CD4-positive, alpha-beta T cell treated with Interleukin-4 for 1 hour (primary cell): ENCODE results near the gene TBCD.

Experiments used
- DNase-seq, 2 donors: peaks; one replicate each; pipeline ENCODE4 v3.0.0-alpha.2; 2020 to 2022

TBCD gene

DNA sequence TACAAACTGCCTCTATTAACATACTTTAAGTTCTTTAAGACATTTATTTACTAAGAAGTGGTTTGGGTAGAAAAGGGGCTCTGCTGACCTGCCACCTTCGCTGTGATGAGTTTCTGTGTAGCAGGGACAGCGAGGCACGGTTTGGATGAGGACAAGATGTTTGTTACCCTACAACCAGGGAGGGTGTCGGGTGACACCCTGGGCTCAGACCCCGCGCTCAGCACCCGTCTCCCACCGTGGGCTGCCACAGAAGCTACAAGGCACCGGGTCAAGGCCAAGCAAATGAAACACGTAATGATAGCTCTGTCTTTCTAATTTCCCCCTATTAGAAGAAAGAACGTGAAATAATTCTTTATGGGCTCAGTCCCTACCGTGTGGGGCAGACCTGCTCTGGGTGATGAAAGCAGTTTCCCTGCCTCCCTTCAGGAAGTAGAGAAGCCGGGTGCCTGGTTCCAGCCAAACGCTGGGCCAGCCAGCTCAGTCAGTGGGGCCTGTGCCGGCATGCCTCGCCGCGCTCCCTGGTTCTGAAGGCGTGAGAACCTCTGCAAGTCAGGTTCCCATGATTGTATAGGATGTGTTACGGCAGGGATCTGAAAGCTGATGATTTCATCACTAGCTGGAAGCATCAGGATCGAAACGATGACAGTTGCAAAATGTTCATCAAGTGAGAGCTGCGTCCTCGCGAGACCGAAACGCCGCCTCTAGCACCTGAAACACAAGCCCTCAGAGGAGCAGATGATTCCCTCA, 84.1 kb downstream of the TBCD start:
- DNase-seq = no peak

DNA sequence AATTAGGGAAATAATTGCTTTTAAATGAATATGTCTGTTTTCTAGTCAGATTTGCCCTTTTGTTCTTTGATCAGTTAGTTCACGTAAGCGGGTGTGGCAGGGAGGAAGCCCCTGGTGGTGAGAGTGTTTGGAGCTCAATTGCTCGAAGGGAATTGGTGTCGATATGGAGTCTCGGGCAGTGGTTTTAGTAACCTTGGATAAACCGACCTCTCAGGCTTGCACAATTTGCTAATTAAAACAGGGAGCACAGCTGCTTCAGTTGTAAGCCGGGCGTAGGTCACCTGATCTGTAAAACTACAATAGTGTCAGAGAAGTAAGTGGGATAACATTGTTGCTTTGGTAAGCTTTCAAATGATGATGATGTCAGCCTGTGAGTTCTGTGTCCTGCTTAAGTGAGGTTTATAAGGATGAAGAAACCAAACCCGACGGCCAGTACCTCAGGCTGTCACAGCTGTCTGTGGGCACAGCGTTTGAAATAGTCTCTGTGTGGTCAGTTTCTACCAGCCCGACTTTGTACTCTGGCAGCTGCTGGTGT, 85.0 kb downstream of the TBCD start:
- no peak for DNase-seq

DNA sequence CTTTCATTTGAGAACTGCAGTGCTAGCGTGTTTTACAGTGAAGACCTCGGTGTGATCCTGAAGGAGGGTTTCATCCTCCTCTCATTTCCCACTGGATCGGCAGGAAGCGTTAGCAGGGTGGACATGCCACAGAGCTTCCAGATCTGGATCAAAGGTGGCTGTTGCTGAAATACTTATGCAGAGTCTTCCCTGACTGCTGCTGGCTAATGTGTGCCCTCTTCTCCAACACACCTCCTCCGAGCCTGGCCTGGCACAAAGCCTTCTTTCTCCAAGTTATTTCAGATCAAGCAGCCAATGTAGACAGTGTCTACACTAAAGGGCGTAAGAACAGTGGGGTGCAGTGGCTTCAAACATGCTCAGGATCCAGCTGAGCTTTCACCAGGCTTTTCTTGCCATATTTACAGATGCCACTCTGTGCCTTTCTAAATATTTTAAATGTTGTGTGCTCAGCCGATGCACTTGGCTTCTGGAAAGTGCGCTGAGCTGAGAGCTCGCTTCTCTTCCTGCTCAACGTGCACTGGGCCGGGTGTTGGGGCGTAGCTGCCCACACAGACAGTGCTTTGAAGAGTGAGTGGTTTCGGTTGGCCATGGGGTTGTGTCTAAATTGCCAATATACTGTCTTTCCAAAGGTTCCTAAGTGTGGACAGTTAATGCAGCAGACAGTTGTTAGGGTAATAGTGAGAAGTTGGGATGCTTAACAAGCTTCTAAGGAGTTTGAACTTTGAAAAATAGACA, 85.9 kb downstream of the TBCD start:
- no peak for DNase-seq

DNA sequence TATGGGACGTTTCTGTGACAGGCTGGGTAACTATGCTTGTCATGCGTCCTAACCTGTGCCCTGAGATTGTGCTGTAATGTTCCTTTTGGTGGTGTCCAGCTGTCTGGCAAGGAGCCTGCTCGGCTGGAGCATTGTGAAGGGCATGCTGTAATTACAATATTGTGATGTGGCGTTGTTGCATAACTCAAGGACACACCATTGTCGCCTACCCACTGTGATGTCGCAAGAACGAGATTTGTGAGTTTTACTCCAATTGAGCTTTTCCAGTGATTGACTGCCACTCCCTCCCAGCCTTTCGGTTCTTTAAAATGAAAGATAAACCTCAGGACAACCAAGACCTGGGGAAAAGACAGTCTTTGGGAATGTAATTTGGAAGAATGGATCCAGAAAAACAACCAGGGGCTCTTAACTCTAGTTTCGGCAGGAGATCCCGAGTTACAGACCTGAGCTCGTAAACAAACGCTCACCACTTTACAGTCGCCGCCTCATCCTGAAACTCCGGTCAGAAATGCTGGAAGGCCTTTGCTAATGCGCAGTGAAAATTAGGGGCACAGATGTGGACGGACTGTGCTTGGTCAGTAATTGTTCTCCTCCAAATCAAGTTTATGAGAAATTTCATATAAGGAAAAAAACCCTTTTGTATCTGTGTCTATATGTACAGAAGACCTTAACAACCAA, 86.7 kb downstream of the TBCD start:
- peak in 1 of 2 donors; percentile 46 for DNase-seq

DNA sequence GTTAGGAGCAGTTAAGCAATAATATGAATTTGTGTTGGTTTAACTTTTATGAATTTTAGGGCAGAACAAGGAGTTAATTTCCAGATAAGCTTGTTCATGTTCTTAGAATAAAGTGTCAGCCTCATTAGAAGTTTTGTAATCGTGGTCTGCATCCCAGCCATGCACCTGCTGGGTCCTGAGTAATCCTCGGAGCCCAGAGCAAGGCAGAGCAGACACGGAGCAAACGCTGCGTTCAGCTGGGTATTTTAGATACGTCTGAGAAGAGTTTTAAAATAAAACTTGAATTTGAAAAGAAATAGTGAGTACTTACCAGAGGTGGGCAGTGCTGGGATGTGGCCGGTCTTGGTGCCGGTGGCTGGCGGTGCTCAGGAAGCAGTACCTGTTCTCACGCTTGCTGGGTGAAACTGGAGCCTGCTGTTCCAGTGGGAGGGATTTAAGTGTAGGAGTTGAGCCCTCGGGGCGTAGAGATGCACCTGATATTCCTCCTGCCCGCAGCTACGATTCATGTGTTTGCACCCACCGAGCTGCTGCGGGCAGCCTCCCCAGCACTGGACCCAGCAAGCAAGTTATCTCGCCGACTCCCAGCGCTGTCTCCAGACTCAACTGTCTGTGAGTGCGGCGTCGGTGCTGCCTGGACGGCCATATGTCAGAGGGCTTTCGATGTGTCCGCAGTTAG, 87.9 kb downstream of the TBCD start, which contains the start of gene ZNF750:
Gene ZNF750 (minus strand): TSS at position 406 of the 676 bp plus-strand sequence. CDS start 7,568 bp downstream, outside the sequence.
- DNase-seq = no peak

DNA sequence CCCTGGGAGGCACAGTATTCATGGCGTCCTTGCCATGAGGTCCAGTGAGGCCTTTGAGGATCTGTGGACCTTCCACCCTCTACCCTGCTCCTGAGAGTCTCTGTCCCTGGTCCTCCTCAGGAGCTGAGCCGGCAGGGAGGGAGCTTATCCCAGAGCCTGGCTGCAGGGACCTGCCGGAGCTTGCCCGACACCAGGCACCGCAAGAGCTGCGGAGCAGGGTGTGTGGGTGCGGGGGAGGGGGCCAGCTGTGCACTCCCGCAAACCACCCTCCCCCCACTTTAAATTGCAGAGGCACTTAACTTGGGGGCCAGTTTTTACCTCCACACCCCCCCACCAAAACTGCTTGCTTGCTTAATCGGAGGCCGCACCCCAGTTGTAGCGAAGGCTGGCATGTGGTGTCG, 88.6 kb downstream of the TBCD start:
- no peak for DNase-seq

DNA sequence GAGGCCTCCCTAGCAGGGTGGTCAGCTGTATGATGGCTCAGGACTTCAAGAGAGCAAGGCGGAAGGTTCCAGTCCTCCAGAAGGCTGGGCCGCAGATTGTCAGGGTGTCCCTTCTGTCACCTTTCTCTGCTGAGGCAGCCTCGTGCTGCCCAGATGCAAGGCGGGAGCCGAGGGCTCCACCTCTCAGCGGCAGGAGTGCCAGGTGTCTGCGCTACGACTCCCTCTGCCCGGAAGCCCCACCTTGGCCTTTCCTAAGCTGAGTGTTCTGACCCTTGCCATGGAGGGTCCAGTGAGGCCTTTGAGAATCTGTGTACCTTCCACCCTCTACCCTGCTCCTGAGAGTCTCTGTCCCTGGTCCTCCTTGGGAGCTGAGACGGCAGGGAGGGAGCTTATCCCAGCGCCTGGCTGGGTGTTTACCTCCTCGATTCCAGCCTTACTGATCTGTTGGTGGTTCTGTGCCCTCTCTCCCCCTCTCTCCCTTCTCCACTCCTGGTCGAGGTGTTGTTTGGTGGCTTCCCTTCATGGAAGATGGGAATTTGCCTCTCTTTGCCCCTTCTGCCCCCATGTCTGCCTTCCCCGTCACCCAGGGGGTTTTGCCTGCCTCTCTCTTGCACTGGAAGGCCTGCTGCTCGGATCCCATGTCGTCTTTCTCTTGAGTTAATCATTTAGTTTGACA, 90.2 kb downstream of the TBCD start:
- no peak for DNase-seq

DNA sequence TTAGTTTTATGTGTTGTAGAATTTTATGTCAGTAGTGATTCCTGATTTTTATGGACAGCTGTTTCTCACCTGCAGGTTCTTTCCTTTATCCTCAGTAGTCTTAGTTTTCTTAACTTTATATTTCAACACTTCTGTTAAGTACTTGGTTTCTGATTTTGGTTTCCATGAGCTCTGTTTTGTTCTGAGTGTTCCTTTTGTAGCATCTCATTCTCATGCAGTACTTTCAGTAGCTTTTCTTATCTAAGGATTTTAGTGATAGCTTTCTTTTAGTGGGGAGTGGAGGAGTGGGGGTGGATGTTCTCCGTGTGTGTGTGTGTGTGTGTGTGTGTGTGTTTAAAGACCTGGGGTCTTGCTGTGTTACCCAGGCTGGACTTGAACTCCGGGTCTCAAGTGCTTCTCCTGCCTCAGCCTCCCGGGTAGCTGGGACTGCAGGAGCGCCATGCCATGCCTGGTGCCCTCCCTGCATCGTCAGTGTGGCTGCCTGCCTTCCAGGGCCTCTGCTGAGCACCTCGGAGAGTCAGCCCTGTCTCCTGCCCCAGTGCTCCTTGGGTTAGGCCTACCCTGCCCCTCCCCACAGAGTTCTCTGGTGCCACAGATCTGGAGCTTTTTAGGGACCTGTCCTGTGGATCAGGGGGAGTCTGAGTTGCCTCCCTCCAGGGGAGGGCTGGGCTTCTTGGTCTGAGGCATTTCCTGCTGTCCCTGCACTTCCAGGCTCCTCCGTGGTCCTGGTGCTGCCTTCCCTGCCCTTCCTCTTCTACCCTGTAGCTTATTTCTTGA, 92.2 kb downstream of the TBCD start:
- no peak for DNase-seq

DNA sequence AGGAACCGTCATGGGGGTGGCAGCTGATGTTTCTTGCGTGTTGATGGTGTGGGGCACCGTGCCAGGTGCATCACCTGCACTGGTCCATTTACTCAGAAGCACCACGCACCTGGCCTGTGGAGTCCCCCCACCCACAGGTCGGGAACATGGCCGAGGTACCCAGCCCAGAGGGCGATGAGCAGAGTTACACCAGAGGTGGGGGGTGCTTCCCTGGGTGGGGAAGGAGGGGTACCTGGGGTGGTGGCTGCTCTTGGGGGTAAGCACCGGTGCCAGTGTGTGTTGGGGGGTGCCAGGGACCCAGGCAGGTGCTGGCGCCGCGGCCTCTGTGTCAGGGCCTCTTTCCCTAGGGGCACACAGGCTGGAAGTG, 92.9 kb downstream of the TBCD start:
- DNase-seq = no peak

DNA sequence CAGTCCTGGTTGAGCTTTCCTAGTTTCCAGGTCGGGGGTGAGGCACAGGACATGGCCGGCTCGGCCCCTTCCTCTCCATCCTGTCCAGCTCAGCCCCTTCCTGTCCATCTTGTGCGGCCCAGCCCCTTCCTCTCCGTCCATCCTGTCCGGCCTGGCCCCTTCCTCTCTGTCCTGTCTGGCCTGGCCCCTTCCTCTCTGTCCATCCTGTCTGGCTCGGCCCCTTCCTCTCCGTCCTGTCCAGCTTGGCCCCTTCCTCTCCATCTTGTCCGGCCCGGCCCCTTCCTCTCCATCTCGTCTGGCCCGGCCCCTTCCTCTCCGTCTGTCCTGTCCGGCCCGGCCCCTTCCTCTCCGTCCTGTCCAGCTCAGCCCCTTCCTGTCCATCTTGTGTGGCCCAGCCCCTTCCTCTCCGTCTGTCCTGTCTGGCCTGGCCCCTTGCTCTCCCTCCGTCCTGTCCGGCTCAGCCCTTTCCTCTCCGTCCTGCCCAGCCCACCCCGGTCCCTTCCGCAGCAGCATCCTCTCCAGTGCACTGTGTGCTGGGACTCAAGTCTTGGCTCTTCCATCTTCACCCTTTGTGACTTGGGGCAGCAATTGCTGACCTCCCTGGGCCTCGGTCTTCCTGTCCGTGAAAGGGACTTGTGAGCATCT, 93.4 kb downstream of the TBCD start:
- DNase-seq = no peak

DNA sequence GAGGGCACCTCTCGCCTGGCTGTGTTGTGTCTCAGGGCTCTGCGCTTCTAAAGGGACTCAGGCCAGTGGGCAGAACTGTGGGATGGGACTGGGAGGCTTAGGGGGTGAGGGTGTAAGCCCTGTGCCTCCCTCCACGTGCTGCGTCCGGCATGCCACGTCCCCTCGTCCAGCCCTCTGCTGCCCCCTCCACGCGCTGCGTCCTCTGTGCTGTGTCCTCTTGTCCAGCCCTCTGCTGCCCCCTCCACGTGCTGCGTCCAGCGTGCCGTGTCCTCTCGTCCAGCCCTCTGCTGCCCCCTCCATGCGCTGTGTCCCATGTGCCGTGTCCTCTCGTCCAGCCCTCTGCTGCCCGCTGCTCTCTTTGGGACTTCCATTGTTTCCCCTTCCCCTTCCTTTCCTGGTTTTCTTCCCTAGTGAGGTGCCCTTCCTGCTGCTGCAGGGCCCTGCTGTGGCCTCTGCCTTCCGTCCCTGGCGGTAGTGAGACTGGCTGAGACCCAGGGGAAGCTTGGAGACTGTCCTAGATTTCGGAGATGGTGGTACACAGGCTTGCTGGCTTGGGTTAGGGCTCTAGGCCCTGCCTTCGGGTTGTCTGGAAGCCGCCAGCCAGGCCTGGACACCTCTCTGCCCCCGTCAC, 94.3 kb downstream of the TBCD start:
- no peak for DNase-seq

DNA sequence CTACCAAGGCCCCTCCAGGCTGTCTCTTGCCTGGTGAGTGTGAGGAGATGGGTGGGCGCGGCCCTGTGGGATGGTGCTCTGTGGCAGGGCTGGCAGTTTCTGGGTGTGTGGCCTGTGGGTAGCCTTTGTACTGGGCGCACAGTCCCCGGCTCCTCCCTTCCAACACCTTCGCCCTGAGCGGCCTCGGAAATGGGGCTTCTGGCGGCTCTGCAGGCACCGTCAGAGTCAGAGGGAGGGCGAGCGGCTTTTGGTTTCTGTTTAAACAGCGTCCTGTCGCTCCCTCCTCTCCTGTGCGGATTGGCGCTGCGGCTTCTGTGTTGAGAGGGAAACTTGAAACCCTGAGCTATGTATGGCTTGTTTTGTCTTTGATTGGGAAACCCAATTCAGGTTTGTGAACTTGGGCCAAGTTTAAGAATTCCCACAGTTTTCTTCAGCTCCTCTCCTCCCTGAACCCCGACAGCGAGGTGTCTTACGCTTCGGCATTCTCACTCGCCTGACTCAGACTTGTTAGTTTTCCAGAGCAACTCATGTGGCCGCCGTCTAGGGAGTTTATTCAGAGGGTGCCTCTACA, 96.2 kb downstream of the TBCD start:
- peak; percentile 52 to 58 for DNase-seq

DNA sequence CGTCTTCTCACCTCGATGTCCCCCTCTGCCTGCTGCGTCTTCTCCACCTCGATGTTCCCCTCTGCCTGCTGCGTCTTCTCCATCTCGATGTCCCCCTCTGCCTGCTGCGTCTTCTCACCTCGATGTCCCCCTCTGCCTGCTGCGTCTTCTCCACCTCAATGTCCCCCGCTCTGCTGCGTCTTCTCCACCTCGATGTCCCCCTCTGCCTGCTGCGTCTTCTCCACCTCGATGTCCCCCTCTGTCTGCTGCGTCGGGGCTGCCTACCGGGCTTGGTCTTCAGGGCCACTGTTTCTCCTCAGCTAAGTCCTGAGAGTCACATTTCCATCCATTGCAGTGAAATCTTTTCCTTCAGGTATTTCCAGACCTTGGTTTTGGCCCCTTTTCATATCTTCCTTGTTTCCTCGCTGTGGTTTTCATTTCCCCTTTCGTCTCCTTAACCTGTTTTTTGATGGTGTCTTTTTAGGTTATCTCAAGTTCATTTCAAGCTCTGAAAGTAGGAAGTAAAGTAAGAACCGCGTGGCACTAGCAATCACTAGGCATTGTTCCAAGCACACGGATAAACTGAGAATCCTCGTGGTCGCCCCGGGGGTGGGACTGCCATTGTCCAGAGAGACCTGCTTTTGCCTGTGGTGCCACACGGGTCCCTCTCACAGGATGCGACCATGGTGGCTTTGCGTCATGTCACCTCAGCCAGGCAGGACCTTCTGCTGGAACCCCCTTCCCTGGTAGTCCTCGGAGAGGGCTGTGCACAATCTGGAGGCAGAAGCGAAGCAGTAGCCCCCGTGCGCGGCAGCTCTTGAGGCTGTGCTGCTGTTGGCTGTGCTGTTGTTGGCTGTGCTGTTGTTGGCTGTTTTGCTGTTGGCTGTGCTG, 97.4 kb downstream of the TBCD start:
- DNase-seq = no peak

DNA sequence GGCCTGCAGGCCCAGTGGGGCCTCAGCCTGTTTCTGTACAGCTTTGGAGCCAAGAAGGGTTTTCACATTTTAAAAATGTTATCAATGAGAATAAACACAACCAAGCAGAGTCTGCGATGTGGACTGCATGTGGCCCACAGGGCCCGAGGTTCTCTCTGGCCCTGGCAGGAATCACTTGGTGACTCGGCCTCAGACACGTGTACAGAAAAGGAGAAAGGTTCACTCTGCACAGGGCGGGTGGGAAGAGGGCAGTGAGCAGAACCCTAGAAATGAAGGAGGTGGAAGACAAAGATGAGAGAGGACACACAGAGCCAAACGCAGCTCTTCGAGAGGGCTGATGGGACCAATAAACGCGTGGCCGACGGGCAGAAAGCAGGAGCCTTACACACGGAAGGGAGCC, 99.5 kb downstream of the TBCD start:
- no peak for DNase-seq

DNA sequence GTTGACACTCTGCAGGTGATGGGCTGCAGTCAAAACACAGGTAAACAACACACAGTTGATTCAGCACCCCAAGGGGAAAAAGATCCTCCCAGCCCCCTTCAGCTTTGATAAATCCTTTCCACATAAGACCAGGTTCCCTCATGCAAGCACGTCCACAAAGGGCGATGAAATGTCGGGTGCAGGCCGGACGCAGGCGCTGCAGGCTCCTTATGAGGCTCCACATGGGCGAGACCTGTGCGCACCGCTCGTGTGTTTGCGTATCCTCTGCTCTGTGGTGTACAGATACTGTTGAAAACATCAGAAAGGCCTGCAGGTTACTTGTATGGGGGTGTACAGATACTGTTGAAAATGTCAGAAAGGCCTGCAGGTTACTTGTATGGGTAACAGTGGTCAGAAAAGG, 102.4 kb downstream of the TBCD start:
- DNase-seq = no peak

DNA sequence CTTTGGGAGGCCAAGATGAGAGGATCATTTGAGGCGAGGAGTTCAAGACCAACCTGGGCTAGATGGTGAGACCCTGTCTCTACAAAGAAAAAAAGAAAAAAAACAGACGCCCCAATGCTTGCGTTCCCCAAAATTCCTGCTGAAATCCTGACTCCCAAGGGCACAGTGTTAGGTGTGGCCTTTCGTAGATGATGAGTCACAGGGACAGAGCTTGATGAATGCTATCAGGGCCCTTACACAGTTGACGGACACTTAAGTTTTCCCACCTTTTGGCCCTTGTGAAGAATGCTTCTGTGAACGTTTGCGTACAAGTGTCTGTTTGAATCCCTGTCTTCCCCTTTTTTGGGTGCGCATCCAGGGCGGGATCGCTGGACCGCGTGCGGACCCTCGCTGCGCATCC, 104.5 kb downstream of the TBCD start:
- DNase-seq = no peak

DNA sequence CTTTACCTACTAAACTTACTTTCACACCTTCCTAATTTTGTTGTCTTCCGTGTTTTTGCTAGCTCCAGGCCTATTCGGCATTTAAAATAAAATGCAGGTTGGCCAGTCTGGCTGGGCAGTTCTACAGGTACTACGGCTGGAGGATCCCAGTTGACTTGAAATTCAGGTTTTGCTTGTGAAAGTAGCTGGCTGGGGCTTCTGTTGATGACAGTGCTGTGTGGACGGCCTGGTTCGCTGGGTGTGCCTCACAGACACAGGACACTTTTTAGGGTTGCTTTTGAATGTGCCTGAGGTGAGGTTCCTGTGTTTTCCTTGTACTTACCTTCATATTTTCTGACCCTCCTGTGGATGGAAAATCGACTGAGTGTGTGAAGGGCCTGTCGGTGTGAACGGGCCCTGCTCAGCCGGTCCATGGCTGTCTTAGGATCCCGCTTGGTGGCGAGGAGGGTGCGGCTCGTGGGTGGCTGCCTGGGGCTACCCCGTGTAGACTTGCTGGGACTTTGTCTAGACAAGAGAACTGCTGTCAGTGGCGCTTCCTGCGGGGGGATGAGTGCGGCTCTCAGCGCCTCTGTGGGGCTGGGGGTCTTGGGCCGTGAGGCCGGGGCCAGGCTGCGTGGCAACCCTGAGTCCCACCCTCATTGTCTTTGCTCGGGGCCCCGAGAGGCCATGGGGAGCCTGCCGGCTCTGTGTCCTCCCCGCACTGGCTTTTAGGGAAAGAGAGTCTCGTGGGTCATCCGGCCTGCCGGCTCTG, 106.7 kb downstream of the TBCD start:
- peak; percentile 32 to 49 for DNase-seq
